Glomerular endothelial cell (primary cell): ENCODE measurements around the gene DENND1C. TPM values are rescaled to one million over a fixed set of nuclear protein-coding genes. Genes with fewer than 3 reads are reported as not detected.
"Not testable (repeated sequence)": the region's sequence is repeated elsewhere in the genome, so short reads cannot be mapped to it uniquely, and the experiment has no call there.

Experiments used
- DNase-seq: peaks from one replicate; pipeline ENCODE4 v3.0.0-alpha.2; 2011; ENCODE audit warnings: low read depth, low spot score; ENCODE audit errors: extremely low read depth
- total RNA-seq: library from RNA; depleted of rRNA; stranded (reverse); fragments of >200 nt; gene quantifications from 2 replicates; pipeline ENCODE4 v1.2.3, GENCODE V29; 2015

DENND1C gene
- total RNA-seq, 1 donor from 2014 or later = not detected

GRCh38 chr19:6508028-6508771 lies 26.6 kb upstream of the DENND1C start:
- DNase-seq = not testable (repeated sequence)

GRCh38 chr19:6503407-6504201 lies 22.0 kb upstream of the DENND1C start:
- no peak for DNase-seq

GRCh38 chr19:6501740-6502648 lies 20.4 kb upstream of the DENND1C start, which contains the start of gene TUBB4A:
TUBB4A (minus strand) TSS chr19:6502309; CDS start chr19:6502212, 97 bp downstream.
- no peak for DNase-seq

GRCh38 chr19:6500837-6501739 lies 19.5 kb upstream of the DENND1C start:
- no peak for DNase-seq

- DNase-seq = no peak
Observed at GRCh38 chr19:6499052-6499790, 17.6 kb upstream of the DENND1C start.

- no peak for DNase-seq
Observed at GRCh38 chr19:6498294-6499036, 16.9 kb upstream of the DENND1C start.

GRCh38 chr19:6495947-6496346 lies 14.4 kb upstream of the DENND1C start:
- no peak for DNase-seq

- no peak for DNase-seq
Observed at GRCh38 chr19:6494438-6495036, 12.9 kb upstream of the DENND1C start.

GRCh38 chr19:6491802-6492592 lies 10.4 kb upstream of the DENND1C start:
- no peak for DNase-seq

GRCh38 chr19:6490134-6490533 lies 8.5 kb upstream of the DENND1C start:
- no peak for DNase-seq

GRCh38 chr19:6489278-6490061 lies 7.9 kb upstream of the DENND1C start:
- DNase-seq = no peak

- DNase-seq = no peak
Observed at GRCh38 chr19:6484831-6485230, 3.2 kb upstream of the DENND1C start.

- DNase-seq = no peak
Observed at GRCh38 chr19:6484230-6484629, 2.6 kb upstream of the DENND1C start.

GRCh38 chr19:6483235-6483634 lies 1.6 kb upstream of the DENND1C start:
- no peak for DNase-seq

- no peak for DNase-seq
Observed at GRCh38 chr19:6482343-6482686, 728 bp upstream of the DENND1C start.

GRCh38 chr19:6480848-6481415 lies 655 bp downstream of the DENND1C start:
- no peak for DNase-seq
